CD4-positive, alpha-beta T cell treated with Interleukin-15 for 1 hour (primary cell): ENCODE results near the gene ABCG1.
"Not testable (repeated sequence)": the region's sequence is repeated elsewhere in the genome, so short reads cannot be mapped to it uniquely, and the experiment has no call there.

Experiments
- DNase-seq: peaks from one replicate; pipeline ENCODE4 v3.0.0-alpha.2; 2020

ABCG1 gene

GRCh38 chr21:42292563-42293142 lies 73.7 kb downstream of the ABCG1 start:
- not testable (repeated sequence) for DNase-seq

- DNase-seq, result no peak
Observed at GRCh38 chr21:42293649-42294272, 74.8 kb downstream of the ABCG1 start.

- no peak for DNase-seq
Observed at GRCh38 chr21:42294273-42294880, 75.4 kb downstream of the ABCG1 start.

- no peak for DNase-seq
Observed at GRCh38 chr21:42295845-42296244, 76.9 kb downstream of the ABCG1 start.

GRCh38 chr21:42296501-42296900 lies 77.6 kb downstream of the ABCG1 start:
- DNase-seq, result no peak

- DNase-seq, result no peak
Observed at GRCh38 chr21:42297377-42297776, 78.4 kb downstream of the ABCG1 start.

GRCh38 chr21:42298237-42298636 lies 79.3 kb downstream of the ABCG1 start:
- DNase-seq, result no peak

GRCh38 chr21:42298657-42299056 lies 79.7 kb downstream of the ABCG1 start:
- DNase-seq, result no peak

- no peak for DNase-seq
Observed at GRCh38 chr21:42299324-42300044, 80.5 kb downstream of the ABCG1 start.

GRCh38 chr21:42300045-42300583 lies 81.2 kb downstream of the ABCG1 start:
- DNase-seq, result no peak

GRCh38 chr21:42300956-42301355 lies 82.0 kb downstream of the ABCG1 start:
- no peak for DNase-seq

GRCh38 chr21:42301371-42302075 lies 82.6 kb downstream of the ABCG1 start:
- DNase-seq, result no peak

- no peak for DNase-seq
Observed at GRCh38 chr21:42302076-42302650, 83.2 kb downstream of the ABCG1 start.

- DNase-seq, result no peak
Observed at GRCh38 chr21:42302794-42303193, 83.9 kb downstream of the ABCG1 start.

GRCh38 chr21:42303443-42303842 lies 84.5 kb downstream of the ABCG1 start:
- no peak for DNase-seq

GRCh38 chr21:42304556-42305454 lies 85.9 kb downstream of the ABCG1 start:
- no peak for DNase-seq

GRCh38 chr21:42305707-42306147 lies 86.8 kb downstream of the ABCG1 start:
- DNase-seq, result no peak

GRCh38 chr21:42306366-42307035 lies 87.6 kb downstream of the ABCG1 start:
- DNase-seq, result no peak

GRCh38 chr21:42307106-42307505 lies 88.2 kb downstream of the ABCG1 start:
- DNase-seq, result no peak

GRCh38 chr21:42308161-42308913 lies 89.4 kb downstream of the ABCG1 start:
- DNase-seq, result no peak
